Suprapubic skin (tissue), 4 donors: ENCODE results near the gene MTR. TPM values are rescaled to one million over a fixed set of nuclear protein-coding genes. Genes with fewer than 3 reads are reported as not detected.

Experiments
- DNase-seq, 2 donors: peaks; one replicate each; pipeline ENCODE4 v3.0.0-alpha.2; 2019; ENCODE audit warnings: low spot score in 2 of 2
- H3K27ac ChIP-seq: fragments of 200-600 bp; sonication (generic); one replicate; pipeline ENCODE4 v1.5.1; 2019
- H3K27me3 ChIP-seq: fragments of 200-600 bp; sonication (generic); one replicate; pipeline ENCODE4 v1.5.1; 2019
- H3K36me3 ChIP-seq: fragments of 200-600 bp; sonication (generic); one replicate; pipeline ENCODE4 v1.5.1; 2019
- H3K4me1 ChIP-seq: fragments of 200-600 bp; sonication (generic); one replicate; pipeline ENCODE4 v1.5.1; 2019
- H3K4me3 ChIP-seq: fragments of 200-600 bp; sonication (generic); one replicate; pipeline ENCODE4 v1.5.1; 2019; ENCODE audit warnings: mild to moderate bottlenecking
- H3K9me3 ChIP-seq: fragments of 200-600 bp; sonication (generic); one replicate; pipeline ENCODE4 v1.5.1; 2019
- CTCF ChIP-seq, 2 donors: fragments of 200-600 bp in 1 of 2; fragments of 450-650 bp in 1 of 2; sonication (generic) in 1 of 2; IDR thresholded peaks; one replicate each; pipeline ENCODE4 v1.5.1; 2016 to 2019; ENCODE audit warnings: antibody characterized with exemption in 2 of 2, mild to moderate bottlenecking in 1 of 2, moderate library complexity in 1 of 2
- EP300 ChIP-seq: sonication (generic); formaldehyde crosslinking; IDR thresholded peaks from one replicate; pipeline ENCODE4 v1.6.1; 2017; ENCODE audit warnings: antibody characterized with exemption
- POLR2A ChIP-seq, 2 donors: fragments of 450-650 bp; IDR thresholded peaks; one replicate each; pipeline ENCODE4 v1.6.1; 2017; ENCODE audit warnings: antibody characterized with exemption in 2 of 2, mild to moderate bottlenecking in 2 of 2, moderate library complexity in 2 of 2
- POLR2AphosphoS5 ChIP-seq, 3 donors: sonication (generic); formaldehyde crosslinking; IDR thresholded peaks; one replicate each; pipeline ENCODE4 v1.6.1; 2017; ENCODE audit warnings: antibody characterized with exemption in 3 of 3
- WGBS: methylation state at CpG from one replicate; pipeline ENCODE4 v1.1.5; 2018; 5-methylcytosine and 5-hydroxymethylcytosine counted together
- total RNA-seq, 4 donors: library from RNA; depleted of rRNA; stranded (reverse); fragments of >200 nt; gene quantifications; one replicate each; pipeline ENCODE4 v1.1.0, GENCODE V29; 2016

The MTR gene
- total RNA-seq, 4 donors from 2014 or later = 17.7 to 77.7 (median 27.3) TPM

DNA sequence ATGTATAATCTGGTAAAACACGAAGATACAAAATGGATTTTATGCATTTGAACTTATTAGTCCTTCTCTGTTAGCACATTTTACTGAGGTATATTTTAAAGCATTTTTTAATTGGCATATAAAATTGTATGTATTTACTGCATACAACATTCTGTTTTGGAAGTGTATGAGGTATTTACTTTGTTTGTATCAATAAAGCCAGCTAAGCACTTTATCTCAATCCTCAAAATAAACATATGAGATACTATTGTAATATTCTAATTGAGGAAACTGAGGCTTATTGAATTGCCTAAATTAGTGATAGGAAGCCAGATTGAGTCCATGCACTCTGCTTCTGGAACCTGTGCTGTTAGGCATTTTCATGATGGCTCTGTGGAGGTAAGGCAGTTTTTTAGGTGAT, 65.6 kb downstream of the MTR start:
- H3K4me1 ChIP-seq = no peaks in the 10 kb centered on the region
- H3K27ac ChIP-seq = no peak overlapping the region
- H3K27me3 ChIP-seq = no peaks in the 10 kb centered on the region
- peaks cover 71% of the 10 kb centered on the region for H3K36me3 ChIP-seq
- DNase-seq = no peak
- no peak overlapping the region for H3K4me3 ChIP-seq
- TF ChIP-seq POLR2A (IDR thresholded peaks at IDR 0.05) = no peak
- H3K9me3 ChIP-seq = no peaks in the 10 kb centered on the region
- 100% methylated on average over 1 of the region's 1 CpG for WGBS

DNA sequence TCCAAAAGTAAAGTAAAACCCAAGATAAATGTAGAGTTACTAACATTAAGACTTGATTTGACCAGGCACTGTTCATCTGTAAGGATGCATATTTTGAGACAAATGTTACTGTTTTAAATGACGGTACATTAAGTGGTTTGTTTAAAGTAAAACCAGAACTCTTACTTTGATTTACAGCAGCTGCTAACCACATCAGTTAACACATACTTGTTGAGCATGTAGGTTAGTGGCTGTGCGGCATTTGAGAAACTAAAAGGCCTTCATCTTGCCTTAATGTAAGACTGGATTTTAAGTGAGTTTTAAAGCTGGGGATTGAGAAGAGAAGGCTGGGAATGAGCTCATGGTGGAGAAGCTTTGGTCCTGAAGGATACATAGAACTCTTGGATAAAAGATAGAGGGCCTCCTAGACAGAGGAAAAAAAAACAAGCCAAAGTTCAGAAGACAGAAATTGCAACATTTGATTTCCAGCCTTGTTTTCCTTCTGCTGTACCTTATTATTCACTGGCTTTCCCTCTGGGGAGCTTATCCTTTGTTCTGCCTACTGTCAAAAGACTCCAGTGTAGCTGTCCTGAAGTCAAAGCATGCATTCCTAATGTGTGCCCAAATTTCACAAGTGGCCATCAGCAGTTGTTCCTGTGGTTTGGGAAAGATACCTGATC, 66.6 kb downstream of the MTR start:
- TF ChIP-seq CTCF (IDR thresholded peaks at IDR 0.05) (no peak), POLR2AphosphoS5 (IDR thresholded peaks at IDR 0.05) (no peak), POLR2A (IDR thresholded peaks at IDR 0.05) (no peak), EP300 (no peak)
- Histone ChIP-seq H3K27me3 (no peaks in the 10 kb centered on the region), H3K9me3 (no peaks in the 10 kb centered on the region), H3K36me3 (peaks cover 71% of the 10 kb centered on the region), H3K27ac (peak overlapping the region; percentile 71), H3K4me3 (no peak overlapping the region), H3K4me1 (no peaks in the 10 kb centered on the region)
- 85% methylated on average over 2 of the region's 2 CpGs for WGBS
- DNase-seq = no peak

DNA sequence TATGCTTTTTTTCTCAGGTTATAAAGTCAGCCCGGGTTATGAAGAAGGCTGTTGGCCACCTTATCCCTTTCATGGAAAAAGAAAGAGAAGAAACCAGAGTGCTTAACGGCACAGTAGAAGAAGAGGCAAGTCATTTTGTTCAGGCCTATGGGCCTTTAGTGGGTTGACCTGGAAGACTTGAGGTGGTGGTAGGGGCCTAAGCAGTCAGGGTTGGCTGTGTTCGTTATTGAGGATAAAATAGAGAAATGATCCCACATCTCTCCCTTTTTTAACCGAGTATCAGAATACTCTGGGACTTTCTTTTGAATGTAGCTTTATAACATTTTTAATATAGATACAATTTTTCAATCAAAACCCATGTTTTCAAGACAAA, 67.1 kb downstream of the MTR start:
- Histone ChIP-seq H3K27ac (peak overlapping the region; percentile 71), H3K27me3 (no peaks in the 10 kb centered on the region), H3K36me3 (peaks cover 72% of the 10 kb centered on the region), H3K4me1 (no peaks in the 10 kb centered on the region), H3K9me3 (no peaks in the 10 kb centered on the region), H3K4me3 (no peak overlapping the region)
- WGBS = 88% methylated on average over 4 of the region's 4 CpGs
- TF ChIP-seq CTCF (IDR thresholded peaks at IDR 0.05) (no peak), EP300 (no peak), POLR2AphosphoS5 (IDR thresholded peaks at IDR 0.05) (no peak), POLR2A (IDR thresholded peaks at IDR 0.05) (no peak)
- no peak for DNase-seq

GRCh38 chr1:236862615-236863211, 67.6 kb downstream of the MTR start:
- peak overlapping the region; percentile 41 for H3K27ac ChIP-seq
- H3K27me3 ChIP-seq = no peaks in the 10 kb centered on the region
- no peaks in the 10 kb centered on the region for H3K9me3 ChIP-seq
- peaks cover 72% of the 10 kb centered on the region for H3K36me3 ChIP-seq
- no peak for DNase-seq
- TF ChIP-seq CTCF (IDR thresholded peaks at IDR 0.05) = no peak
- no peak for TF ChIP-seq EP300
- TF ChIP-seq POLR2A (IDR thresholded peaks at IDR 0.05) = no peak
- TF ChIP-seq POLR2AphosphoS5 (IDR thresholded peaks at IDR 0.05) = no peak
- H3K4me3 ChIP-seq = no peak overlapping the region
- 59% methylated on average over 5 of the region's 5 CpGs for WGBS
- H3K4me1 ChIP-seq = no peaks in the 10 kb centered on the region

- Histone ChIP-seq H3K27me3 (no peaks in the 10 kb centered on the region), H3K9me3 (no peaks in the 10 kb centered on the region), H3K4me3 (no peak overlapping the region), H3K4me1 (no peaks in the 10 kb centered on the region), H3K27ac (no peak overlapping the region), H3K36me3 (peaks cover 68% of the 10 kb centered on the region)
- DNase-seq = no peak
- 92% methylated on average over 3 of the region's 3 CpGs for WGBS
- TF ChIP-seq POLR2AphosphoS5 (IDR thresholded peaks at IDR 0.05) (no peak), CTCF (IDR thresholded peaks at IDR 0.05) (no peak), POLR2A (IDR thresholded peaks at IDR 0.05) (no peak), EP300 (no peak)
Measured at GRCh38 chr1:236864211-236864610, 69.1 kb downstream of the MTR start.
